GM15510 (cell line): ENCODE results near the gene MRPS16.

Experiments
- POLR2A ChIP-seq: IDR thresholded peaks from 3 replicates; pipeline ENCODE4 v1.6.1; 2011; ENCODE audit warnings: borderline replicate concordance; ENCODE audit not compliant: insufficient read length; ENCODE audit errors: extremely low read depth

The MRPS16 gene

GRCh38 chr10:73247509-73248258, 4.8 kb downstream of the MRPS16 start:
- no peak for TF ChIP-seq POLR2A

GRCh38 chr10:73246646-73247508, 5.6 kb downstream of the MRPS16 start, which contains the start of gene DNAJC9:
Gene DNAJC9, minus strand, starts transcription at chr10:73247255. Its CDS starts 66 bp downstream, at chr10:73247189.
- TF ChIP-seq POLR2A, result peak; percentile 97

GRCh38 chr10:73246322-73246645, 6.2 kb downstream of the MRPS16 start:
- TF ChIP-seq POLR2A, result no peak

GRCh38 chr10:73244866-73245477, 7.5 kb downstream of the MRPS16 start:
- TF ChIP-seq POLR2A, result no peak

GRCh38 chr10:73239908-73240307, 12.5 kb downstream of the MRPS16 start:
- no peak for TF ChIP-seq POLR2A

GRCh38 chr10:73238990-73239566, 13.4 kb downstream of the MRPS16 start:
- no peak for TF ChIP-seq POLR2A

GRCh38 chr10:73234695-73235094, 17.7 kb downstream of the MRPS16 start:
- no peak for TF ChIP-seq POLR2A

- no peak for TF ChIP-seq POLR2A
These were observed 18.6 kb downstream of the MRPS16 start for GRCh38 chr10:73233883-73234282.

GRCh38 chr10:73232887-73233286, 19.6 kb downstream of the MRPS16 start:
- no peak for TF ChIP-seq POLR2A

- TF ChIP-seq POLR2A, result no peak
These were observed 22.9 kb downstream of the MRPS16 start for GRCh38 chr10:73229567-73229966.

GRCh38 chr10:73228247-73228646, 24.2 kb downstream of the MRPS16 start:
- TF ChIP-seq POLR2A, result no peak

GRCh38 chr10:73226663-73227062, 25.8 kb downstream of the MRPS16 start:
- no peak for TF ChIP-seq POLR2A

- TF ChIP-seq POLR2A, result no peak
These were observed 26.9 kb downstream of the MRPS16 start for GRCh38 chr10:73225518-73225917.

- no peak for TF ChIP-seq POLR2A
These were observed 31.5 kb downstream of the MRPS16 start for GRCh38 chr10:73220989-73221388.

GRCh38 chr10:73219384-73219783, 33.1 kb downstream of the MRPS16 start:
- TF ChIP-seq POLR2A, result no peak
